Measurements from ENCODE around the gene DOK3. TPM values are rescaled to one million over a fixed set of nuclear protein-coding genes. Genes with fewer than 3 reads are reported as not detected.

Gene DOK3
- total RNA-seq, 1 experiment from 2014 or later: 6.0 TPM

GRCh38 chr5:177455036-177455660, 54.5 kb downstream of the DOK3 start:
- intact Hi-C loops (cut with micrococcal nuclease): loop anchor here (1.0 to 2.0 kb wide), 4 partner anchors 42 to 146 kb away; partner anchors contain the start of gene PDLIM7
- H3K4me1 Mint-ChIP-seq (ENCODE audit: insufficient read depth, unreplicated experiment): peaks cover 6% of the 10 kb centered on the region
- no TSS peak for BruUV-seq (replicated peaks)
- TF ChIP-seq CTCF (IDR thresholded peaks at IDR 0.05; ENCODE audit: unreplicated experiment): peak; percentile 95
- no peaks in the 10 kb centered on the region for H3K27me3 Mint-ChIP-seq (ENCODE audit: insufficient read depth, unreplicated experiment)
- H3K36me3 Mint-ChIP-seq (ENCODE audit: insufficient read depth, unreplicated experiment): peaks cover 48% of the 10 kb centered on the region
- peak overlapping the region; percentile 70 for H3K4me3 Mint-ChIP-seq (ENCODE audit: unreplicated experiment)
- H3K27ac Mint-ChIP-seq (ENCODE audit: low read depth, unreplicated experiment): no peak overlapping the region
- no peaks in the 10 kb centered on the region for H3K9me3 Mint-ChIP-seq (ENCODE audit: unreplicated experiment)
- DNase-seq (ENCODE audit: unreplicated experiment): peak; percentile 82
- CTCF ChIA-PET: interaction anchor here (0.5 to 15.3 kb wide), 48 partner anchors 10 to 340 kb away, joined by 3 to 277 read pairs (median 5); partner anchors contain the start of genes F12, PDLIM7, PFN3 and PRR7
- POLR2A ChIA-PET: interaction anchor here (0.7 to 12.7 kb wide), 28 partner anchors 8 to 918 kb away, joined by 3 to 202 read pairs (median 3); partner anchors contain the start of genes DDX41, GRK6, LMAN2 and PDLIM7

- no peaks in the 10 kb centered on the region for H3K27me3 Mint-ChIP-seq (ENCODE audit: insufficient read depth, unreplicated experiment)
- intact Hi-C loops (cut with micrococcal nuclease): loop anchor here (1.0 to 2.0 kb wide), 8 partner anchors 28 to 340 kb away; partner anchors contain the start of genes GRK6 and PDLIM7
- ChIA-PET CTCF (interaction anchor here (0.6 to 15.3 kb wide), 41 partner anchors 9 to 670 kb away, joined by 3 to 277 read pairs (median 7); partner anchors contain the start of genes F12, PDLIM7, PFN3 and PRR7), POLR2A (interaction anchor here (0.7 to 12.7 kb wide), 26 partner anchors 9 to 925 kb away, joined by 3 to 202 read pairs (median 3); partner anchors contain the start of genes GRK6, LMAN2, PDLIM7 and PFN3)
- BruUV-seq (replicated peaks): no TSS peak
- peaks cover 6% of the 10 kb centered on the region for H3K4me1 Mint-ChIP-seq (ENCODE audit: insufficient read depth, unreplicated experiment)
- peak; percentile 93 for DNase-seq (ENCODE audit: unreplicated experiment)
- H3K27ac Mint-ChIP-seq (ENCODE audit: low read depth, unreplicated experiment): no peak overlapping the region
- peak; percentile 98 for TF ChIP-seq CTCF (IDR thresholded peaks at IDR 0.05; ENCODE audit: unreplicated experiment)
- H3K4me3 Mint-ChIP-seq (ENCODE audit: unreplicated experiment): peak overlapping the region; percentile 70
- H3K9me3 Mint-ChIP-seq (ENCODE audit: unreplicated experiment): no peaks in the 10 kb centered on the region
- H3K36me3 Mint-ChIP-seq (ENCODE audit: insufficient read depth, unreplicated experiment): peaks cover 44% of the 10 kb centered on the region
These were observed 55.1 kb downstream of the DOK3 start for GRCh38 chr5:177454397-177455035.

DNA sequence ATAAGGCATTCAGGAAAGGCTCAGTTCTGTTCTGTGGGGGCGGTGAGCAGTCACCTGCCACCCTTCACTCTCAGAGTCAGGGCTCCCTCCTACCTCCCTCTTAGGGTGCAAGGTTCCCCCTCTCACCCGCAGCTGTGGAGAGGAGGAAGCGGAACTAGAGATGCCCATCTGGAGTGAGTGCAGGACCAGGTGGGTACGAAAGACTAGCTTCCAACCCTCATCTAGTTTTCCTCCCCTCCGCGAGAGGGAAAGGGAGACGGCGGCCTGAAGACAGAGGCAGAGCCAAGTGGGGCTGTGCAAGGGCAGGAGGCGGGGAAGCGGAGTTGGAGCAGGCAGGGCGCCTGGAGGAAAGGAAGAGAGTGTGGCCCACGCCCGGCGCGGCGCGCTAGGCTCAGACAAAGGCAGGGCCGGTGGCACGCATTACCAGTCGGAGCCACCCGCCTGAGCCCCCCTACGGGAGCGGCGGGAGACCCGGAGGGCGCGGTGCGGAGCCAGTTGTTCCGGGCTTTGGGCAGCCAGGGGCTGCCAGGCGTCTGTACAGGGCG, 55.7 kb downstream of the DOK3 start:
- Mint-ChIP-seq H3K36me3 (ENCODE audit: insufficient read depth, unreplicated experiment) (peaks cover 38% of the 10 kb centered on the region), H3K27me3 (ENCODE audit: insufficient read depth, unreplicated experiment) (no peaks in the 10 kb centered on the region)
- CTCF ChIA-PET: interaction anchor here (0.6 to 15.3 kb wide), 25 partner anchors 9 to 669 kb away, joined by 3 to 277 read pairs (median 8); partner anchors contain the start of genes PDLIM7, PFN3 and PRR7

More for the DNA sequence above, 55.7 kb downstream of the DOK3 start:
- Mint-ChIP-seq H3K4me3 (ENCODE audit: unreplicated experiment) (peak overlapping the region; percentile 70), H3K27ac (ENCODE audit: low read depth, unreplicated experiment) (no peak overlapping the region), H3K9me3 (ENCODE audit: unreplicated experiment) (no peaks in the 10 kb centered on the region), H3K4me1 (ENCODE audit: insufficient read depth, unreplicated experiment) (peaks cover 6% of the 10 kb centered on the region)
- POLR2A ChIA-PET: interaction anchor here (0.7 to 12.7 kb wide), 16 partner anchors 8 to 925 kb away, joined by 3 to 202 read pairs (median 6); partner anchors contain the start of genes GRK6, LMAN2, PFN3 and PRR7
- BruUV-seq (replicated peaks): no TSS peak
- intact Hi-C loops (cut with micrococcal nuclease): loop anchor here (1.0 to 2.0 kb wide), 5 partner anchors 28 to 340 kb away; partner anchors contain the start of gene GRK6
- DNase-seq (ENCODE audit: unreplicated experiment): no peak
- no peak for TF ChIP-seq CTCF (IDR thresholded peaks at IDR 0.05; ENCODE audit: unreplicated experiment)

Data from MCF 10A (cell line).